GM12865 (cell line): Measurements from ENCODE around the gene FAM107B.

ENCODE experiments used
- DNase-seq: peaks from one replicate; pipeline ENCODE4 v3.0.0; 2010; ENCODE audit warnings: low read depth
- H3K4me3 ChIP-seq: 2 replicates; pipeline ENCODE4 v1.5.1; 2011; ENCODE audit warnings: mild to moderate bottlenecking, low read depth, low read length, control low read depth
- TF ChIP-seq, protein P1 (sequence below): IDR thresholded peaks from 2 replicates; pipeline ENCODE4 v1.5.1; 2011; ENCODE audit warnings: low read length, control low read depth, low read depth, inconsistent platforms; ENCODE audit not compliant: insufficient read depth; ENCODE audit errors: missing control alignments

The FAM107B gene

GRCh38 chr10:14687340-14687739 lies 87.4 kb downstream of the FAM107B start:
- no peak for DNase-seq
- TF ChIP-seq, protein P1, sequence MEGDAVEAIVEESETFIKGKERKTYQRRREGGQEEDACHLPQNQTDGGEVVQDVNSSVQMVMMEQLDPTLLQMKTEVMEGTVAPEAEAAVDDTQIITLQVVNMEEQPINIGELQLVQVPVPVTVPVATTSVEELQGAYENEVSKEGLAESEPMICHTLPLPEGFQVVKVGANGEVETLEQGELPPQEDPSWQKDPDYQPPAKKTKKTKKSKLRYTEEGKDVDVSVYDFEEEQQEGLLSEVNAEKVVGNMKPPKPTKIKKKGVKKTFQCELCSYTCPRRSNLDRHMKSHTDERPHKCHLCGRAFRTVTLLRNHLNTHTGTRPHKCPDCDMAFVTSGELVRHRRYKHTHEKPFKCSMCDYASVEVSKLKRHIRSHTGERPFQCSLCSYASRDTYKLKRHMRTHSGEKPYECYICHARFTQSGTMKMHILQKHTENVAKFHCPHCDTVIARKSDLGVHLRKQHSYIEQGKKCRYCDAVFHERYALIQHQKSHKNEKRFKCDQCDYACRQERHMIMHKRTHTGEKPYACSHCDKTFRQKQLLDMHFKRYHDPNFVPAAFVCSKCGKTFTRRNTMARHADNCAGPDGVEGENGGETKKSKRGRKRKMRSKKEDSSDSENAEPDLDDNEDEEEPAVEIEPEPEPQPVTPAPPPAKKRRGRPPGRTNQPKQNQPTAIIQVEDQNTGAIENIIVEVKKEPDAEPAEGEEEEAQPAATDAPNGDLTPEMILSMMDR: no peak
- no peak overlapping the region for H3K4me3 ChIP-seq

- DNase-seq: peak; percentile 51
- no peak overlapping the region for H3K4me3 ChIP-seq
- TF ChIP-seq, protein P1: no peak
Observed at GRCh38 chr10:14686356-14686755, 88.3 kb downstream of the FAM107B start.

DNA sequence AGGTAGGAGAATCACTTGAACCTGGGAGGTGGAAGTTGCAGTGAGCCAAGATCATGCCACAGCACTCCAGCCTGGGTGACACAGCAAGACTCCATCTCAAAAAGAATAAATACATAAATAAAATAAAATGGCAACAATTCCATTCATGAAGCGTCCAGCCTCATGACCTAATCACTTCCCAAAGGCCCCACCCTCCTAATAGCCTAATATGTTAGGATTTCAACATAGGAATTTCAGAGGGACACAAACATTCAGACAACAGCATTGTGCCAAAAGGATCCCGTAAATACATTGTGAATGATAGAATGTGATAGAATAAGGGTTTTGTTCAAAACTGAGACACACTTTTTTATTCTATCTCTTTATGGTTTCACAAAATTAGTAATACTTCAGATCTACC lies 90.3 kb downstream of the FAM107B start:
- H3K4me3 ChIP-seq: no peak overlapping the region
- DNase-seq: no peak
- TF ChIP-seq, protein P1: no peak

GRCh38 chr10:14683256-14683655 lies 91.4 kb downstream of the FAM107B start:
- TF ChIP-seq, protein P1: no peak
- no peak for DNase-seq
- H3K4me3 ChIP-seq: no peak overlapping the region

DNA sequence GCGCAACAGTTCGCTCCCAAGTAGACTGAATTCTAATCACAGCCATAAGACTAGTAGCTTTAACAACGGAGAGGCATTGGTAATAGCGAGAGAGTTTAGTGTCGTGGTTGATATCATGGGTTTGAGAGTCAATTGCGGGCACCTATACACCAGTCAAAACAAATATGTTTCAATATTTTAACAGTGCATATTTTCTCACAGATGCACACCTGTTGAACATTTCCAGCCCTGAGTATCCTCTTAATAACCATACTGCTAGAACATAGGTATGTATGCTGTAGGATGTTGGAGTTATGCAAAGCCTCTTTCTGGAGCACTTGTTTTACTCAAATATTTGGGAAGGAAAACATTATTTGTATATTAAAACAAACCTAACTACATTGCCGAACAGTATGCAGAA lies 92.9 kb downstream of the FAM107B start:
- TF ChIP-seq, protein P1: no peak
- no peak overlapping the region for H3K4me3 ChIP-seq
- DNase-seq: no peak

- TF ChIP-seq, protein P1: no peak
- no peak for DNase-seq
- H3K4me3 ChIP-seq: no peak overlapping the region
Observed at GRCh38 chr10:14681305-14681704, 93.4 kb downstream of the FAM107B start.

- TF ChIP-seq, protein P1: no peak
- no peak for DNase-seq
- no peak overlapping the region for H3K4me3 ChIP-seq
Observed at GRCh38 chr10:14678637-14679036, 96.1 kb downstream of the FAM107B start.
